Ectodermal cell (in vitro differentiated cells): ENCODE measurements around the gene RAB27A.

ENCODE experiments used
- H3K27ac ChIP-seq: 2 replicates; pipeline ENCODE4 v1.7.0; 2013; ENCODE audit warnings: mild to moderate bottlenecking, low read depth, low read length; ENCODE audit not compliant: insufficient read depth, poor library complexity, severe bottlenecking
- H3K27me3 ChIP-seq: 2 replicates; pipeline ENCODE4 v1.7.0; 2013; ENCODE audit warnings: mild to moderate bottlenecking, low read length; ENCODE audit not compliant: insufficient read depth, control insufficient read depth, poor library complexity, severe bottlenecking
- H3K36me3 ChIP-seq: one replicate; pipeline ENCODE4 v1.7.0; 2013; ENCODE audit warnings: low read length; ENCODE audit not compliant: control insufficient read depth, insufficient read depth
- H3K4me1 ChIP-seq: one replicate; pipeline ENCODE4 v1.7.0; 2013; ENCODE audit warnings: low read length; ENCODE audit not compliant: control insufficient read depth, insufficient read depth
- H3K4me3 ChIP-seq: 2 replicates; pipeline ENCODE4 v1.7.0; 2013; ENCODE audit warnings: low read depth, low read length, control low read depth; ENCODE audit not compliant: insufficient read depth
- H3K9me3 ChIP-seq: 2 replicates; pipeline ENCODE4 v1.7.0; 2013; ENCODE audit warnings: mild to moderate bottlenecking, low read length, moderate library complexity; ENCODE audit not compliant: control insufficient read depth
- WGBS, 2 experiments: methylation state at CpG; one replicate each; pipeline ENCODE4 v1.1.7; 2013; ENCODE audit warnings: missing lambda C conversion rate in 2 of 2; 5-methylcytosine and 5-hydroxymethylcytosine counted together

The RAB27A gene

DNA sequence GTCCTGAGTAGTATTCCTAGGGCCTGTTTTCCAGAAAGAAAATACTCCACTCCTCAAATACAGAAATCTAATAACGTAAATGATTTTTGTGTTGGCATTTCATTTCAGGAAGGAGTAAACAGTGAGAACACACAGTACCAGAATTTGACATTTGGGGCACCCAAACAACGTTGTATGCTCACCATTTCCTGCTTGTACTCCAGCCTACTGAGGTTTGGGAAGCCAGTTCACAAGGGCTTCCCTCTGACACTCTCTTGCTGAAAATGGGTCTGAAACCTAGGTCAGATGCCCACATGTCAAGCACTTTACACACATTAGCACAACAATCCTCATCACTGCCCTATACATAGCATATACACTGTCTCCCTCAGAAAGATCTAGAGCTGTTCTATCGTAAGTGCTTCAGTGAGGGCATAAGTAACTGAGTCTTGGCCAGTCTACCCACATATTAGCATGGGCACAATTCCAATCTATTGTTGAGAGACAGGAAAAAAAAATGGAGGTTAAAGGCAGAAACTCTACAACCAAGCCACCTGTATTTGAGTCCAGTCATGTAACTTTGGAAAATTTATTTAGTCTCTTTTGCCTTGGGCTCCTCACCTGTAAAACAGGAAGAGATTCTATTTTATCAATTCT, 49.4 kb downstream of the RAB27A start:
- Histone ChIP-seq H3K4me1 (no peaks in the 10 kb centered on the region), H3K4me3 (no peak overlapping the region), H3K9me3 (no peaks in the 10 kb centered on the region), H3K27me3 (no peaks in the 10 kb centered on the region), H3K27ac (no peak overlapping the region), H3K36me3 (no peaks in the 10 kb centered on the region)
- WGBS, 2 experiments: 91 to 92% methylated on average over 3 of the region's 3 CpGs

DNA sequence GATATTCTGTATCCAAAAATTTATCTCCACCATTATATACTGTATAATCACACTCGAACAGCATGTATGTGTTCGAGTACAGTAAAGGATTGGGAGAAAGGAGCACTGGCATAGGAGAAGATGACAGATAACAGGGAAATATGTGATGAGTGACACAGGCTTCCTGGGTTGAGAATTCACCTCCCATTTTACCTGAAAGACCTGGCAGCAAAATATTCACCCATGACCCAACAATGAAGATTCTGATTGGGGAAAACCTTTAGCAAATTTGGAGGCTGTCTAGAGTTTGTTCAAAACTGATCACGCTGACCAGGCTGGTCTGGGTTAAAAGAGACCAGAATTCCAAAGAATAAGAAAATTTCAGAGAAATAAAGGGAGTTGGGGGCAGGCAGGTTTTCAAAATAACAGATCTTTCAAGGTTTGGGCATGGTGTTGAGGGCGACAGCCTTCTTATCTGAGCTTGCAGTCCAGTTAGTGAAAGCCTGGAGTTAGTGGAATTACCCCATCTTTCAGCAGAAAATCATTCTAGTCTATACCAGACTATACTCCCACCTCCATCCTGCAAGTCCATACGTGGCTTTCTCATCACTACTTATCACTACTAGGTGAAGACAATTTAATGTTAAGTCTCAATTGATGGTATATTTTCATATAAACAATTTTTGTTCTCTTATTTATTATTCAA, 50.0 kb downstream of the RAB27A start:
- Histone ChIP-seq H3K36me3 (no peaks in the 10 kb centered on the region), H3K27me3 (no peaks in the 10 kb centered on the region), H3K9me3 (no peaks in the 10 kb centered on the region), H3K4me1 (no peaks in the 10 kb centered on the region), H3K4me3 (no peak overlapping the region), H3K27ac (no peak overlapping the region)
- WGBS, 2 experiments: 94% methylated on average over 2 to 4 of the region's 5 CpGs

GRCh38 chr15:55238877-55239276, 50.7 kb downstream of the RAB27A start:
- Histone ChIP-seq H3K36me3 (no peaks in the 10 kb centered on the region), H3K9me3 (no peaks in the 10 kb centered on the region), H3K4me3 (no peak overlapping the region), H3K27me3 (no peaks in the 10 kb centered on the region), H3K4me1 (no peaks in the 10 kb centered on the region), H3K27ac (no peak overlapping the region)
- 90 to 97% methylated on average over 1 to 2 of the region's 2 CpGs for WGBS, 2 experiments

DNA sequence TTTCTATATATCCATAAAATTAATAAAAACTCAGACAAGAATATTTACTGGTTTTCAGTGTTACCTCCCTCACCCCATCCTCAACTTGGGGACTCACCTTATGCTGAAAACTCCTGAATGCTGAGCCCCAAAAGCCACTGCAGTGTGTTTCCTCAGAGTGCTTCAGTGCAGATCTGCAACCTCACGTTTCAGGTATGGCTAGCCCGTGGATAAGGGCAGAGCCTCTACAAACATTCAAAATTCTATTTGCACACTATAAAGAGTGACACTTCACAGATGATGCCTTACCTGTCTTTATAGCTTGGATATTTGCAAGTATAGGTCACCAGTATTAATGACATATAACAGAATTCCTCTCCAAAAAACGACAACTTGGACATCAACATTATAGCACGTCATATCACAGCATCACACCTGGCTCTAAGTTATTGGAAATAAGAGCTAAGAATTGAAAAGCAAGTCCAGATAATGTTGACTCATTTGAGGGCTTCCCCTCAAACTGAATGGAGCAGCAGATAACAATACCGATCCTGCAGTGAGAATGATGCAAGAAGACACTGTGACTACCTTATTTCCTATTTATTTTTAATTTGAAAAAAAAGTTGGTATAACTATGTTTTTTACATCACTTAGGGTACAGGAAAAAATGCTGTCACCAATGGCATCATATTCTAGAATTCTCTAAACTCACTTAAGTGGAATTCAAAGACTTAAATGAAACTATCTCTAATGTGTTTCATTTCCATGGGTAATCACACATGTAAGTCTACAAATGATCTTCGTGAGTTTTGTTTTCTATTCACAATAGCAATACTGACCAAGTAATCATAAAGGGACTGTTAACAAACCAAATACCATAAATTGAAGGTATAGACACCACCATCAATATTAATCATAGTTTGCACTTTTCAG, 52.1 kb downstream of the RAB27A start:
- Histone ChIP-seq H3K36me3 (no peaks in the 10 kb centered on the region), H3K27me3 (no peaks in the 10 kb centered on the region), H3K4me3 (no peak overlapping the region), H3K9me3 (no peaks in the 10 kb centered on the region), H3K4me1 (no peaks in the 10 kb centered on the region), H3K27ac (no peak overlapping the region)
- 88 to 93% methylated on average over 6 of the region's 6 CpGs for WGBS, 2 experiments

- H3K4me3 ChIP-seq: no peak overlapping the region
- no peaks in the 10 kb centered on the region for H3K9me3 ChIP-seq
- H3K36me3 ChIP-seq: no peaks in the 10 kb centered on the region
- H3K27me3 ChIP-seq: no peaks in the 10 kb centered on the region
- no peak overlapping the region for H3K27ac ChIP-seq
- WGBS, 2 experiments: 93 to 96% methylated on average over 2 to 4 of the region's 4 CpGs
- no peaks in the 10 kb centered on the region for H3K4me1 ChIP-seq
These were observed 54.0 kb downstream of the RAB27A start for GRCh38 chr15:55235546-55236036.

DNA sequence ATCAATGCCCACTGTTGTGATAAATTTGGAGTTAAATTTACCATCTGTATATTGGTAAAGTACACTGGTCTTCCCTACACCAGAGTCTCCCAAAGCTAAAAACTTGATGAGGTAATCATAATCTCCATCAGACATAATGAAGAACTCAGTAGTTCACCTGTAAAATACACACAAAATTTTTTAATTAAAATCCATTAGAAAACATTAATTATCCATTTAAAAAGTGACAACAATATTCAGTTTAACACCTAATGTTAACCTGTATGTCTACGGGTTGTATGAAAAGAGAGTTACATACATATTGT, 54.9 kb downstream of the RAB27A start:
- H3K36me3 ChIP-seq: no peaks in the 10 kb centered on the region
- no peaks in the 10 kb centered on the region for H3K9me3 ChIP-seq
- no peak overlapping the region for H3K4me3 ChIP-seq
- no peaks in the 10 kb centered on the region for H3K27me3 ChIP-seq
- no peak overlapping the region for H3K27ac ChIP-seq
- no peaks in the 10 kb centered on the region for H3K4me1 ChIP-seq
- no CpG with 5 or more reads among the region's 1 CpG for WGBS, 2 experiments

DNA sequence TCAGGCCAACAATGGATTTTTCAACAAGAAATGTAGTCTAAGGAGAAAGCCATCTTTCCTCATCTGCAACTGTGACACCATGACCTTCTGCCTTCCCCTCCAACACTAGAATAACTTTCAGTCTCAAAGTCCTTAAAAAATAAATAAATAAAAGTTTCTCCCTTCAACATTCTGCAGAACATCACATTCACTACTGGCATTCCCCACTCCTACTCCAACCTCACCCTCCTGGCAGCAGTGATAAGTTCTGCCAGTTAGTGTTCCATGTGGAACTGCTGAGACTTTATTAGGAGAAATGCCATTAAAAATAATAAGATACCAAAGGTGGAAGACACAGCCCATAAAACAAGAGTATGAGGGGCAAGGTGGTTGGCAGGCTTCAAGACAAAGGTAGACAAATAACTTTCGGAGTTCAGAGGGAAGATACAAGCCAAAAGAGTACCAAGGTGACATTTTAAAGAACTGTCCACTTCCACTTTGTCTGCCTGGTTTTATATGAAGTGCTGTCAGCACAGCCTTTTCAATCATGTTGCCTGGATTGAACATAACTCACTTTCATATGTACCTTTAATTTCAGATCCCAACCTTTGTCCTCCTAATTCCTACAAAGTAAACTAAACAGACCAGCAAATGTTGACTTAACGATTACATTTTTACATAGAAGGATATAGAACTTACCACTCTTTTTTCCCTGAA, 55.4 kb downstream of the RAB27A start:
- Histone ChIP-seq H3K4me3 (no peak overlapping the region), H3K27me3 (no peaks in the 10 kb centered on the region), H3K9me3 (no peaks in the 10 kb centered on the region), H3K36me3 (no peaks in the 10 kb centered on the region), H3K4me1 (no peaks in the 10 kb centered on the region), H3K27ac (no peak overlapping the region)
- 92 to 93% methylated on average over 2 of the region's 2 CpGs for WGBS, 2 experiments

- WGBS, 2 experiments: 94 to 100% methylated on average over 1 of the region's 1 CpG
- Histone ChIP-seq H3K27me3 (no peaks in the 10 kb centered on the region), H3K4me1 (no peaks in the 10 kb centered on the region)
These were observed 58.2 kb downstream of the RAB27A start for GRCh38 chr15:55231455-55231854.

GRCh38 chr15:55230953-55231352, 58.7 kb downstream of the RAB27A start:
- Histone ChIP-seq H3K27me3 (no peaks in the 10 kb centered on the region), H3K4me3 (no peak overlapping the region), H3K4me1 (no peaks in the 10 kb centered on the region), H3K27ac (no peak overlapping the region), H3K9me3 (no peaks in the 10 kb centered on the region), H3K36me3 (no peaks in the 10 kb centered on the region)
- 100% methylated on average over 1 of the region's 1 CpG for WGBS, 2 experiments

More at GRCh38 chr15:55231455-55231854, 58.2 kb downstream of the RAB27A start:
- Histone ChIP-seq H3K9me3 (no peaks in the 10 kb centered on the region), H3K36me3 (no peaks in the 10 kb centered on the region), H3K27ac (no peak overlapping the region), H3K4me3 (no peak overlapping the region)
